ENCODE results near the gene CYB5R2. TPM values are rescaled to one million over a fixed set of nuclear protein-coding genes. Genes with fewer than 3 reads are reported as not detected.

CYB5R2 gene
- total RNA-seq, 4 donors from 2014 or later = 5.2 to 12.6 (median 7.4) TPM

- no peak for TF ChIP-seq CTCF (IDR thresholded peaks at IDR 0.05; ENCODE audit: low read depth)
Measured at GRCh38 chr11:7621554-7621953, 51.7 kb downstream of the CYB5R2 start.

GRCh38 chr11:7621090-7621489 is 52.2 kb downstream of the CYB5R2 start:
- no peak for TF ChIP-seq CTCF (IDR thresholded peaks at IDR 0.05; ENCODE audit: low read depth)

GRCh38 chr11:7619322-7619721 is 54.0 kb downstream of the CYB5R2 start:
- no peak for TF ChIP-seq CTCF (IDR thresholded peaks at IDR 0.05; ENCODE audit: low read depth)

GRCh38 chr11:7617032-7617431 is 56.3 kb downstream of the CYB5R2 start:
- no peak for TF ChIP-seq CTCF (IDR thresholded peaks at IDR 0.05; ENCODE audit: low read depth)

Other genes with a start within 250 kb of the CYB5R2 start
- 1 to 10 TPM; 4.1 to 8.8 (median 8.3) TPM for gene OLFML1, start 188.0 kb downstream of the CYB5R2 start, total RNA-seq
- 10 to 100 TPM; 26.4 to 33.3 (median 29.1) TPM for gene PPFIBP2, start 159.5 kb downstream of the CYB5R2 start, total RNA-seq
- gene OVCH2, start 33.0 kb upstream of the CYB5R2 start, total RNA-seq = not detected
- not detected for gene OR5P2, start 123.4 kb upstream of the CYB5R2 start, total RNA-seq
- not detected for gene OR5P3, start 157.3 kb upstream of the CYB5R2 start, total RNA-seq